OCI-LY1 (cell line): ENCODE results near the gene EFHC2.

ENCODE experiments used
- H2AFZ ChIP-seq: fragments of 200-600 bp; sonication (generic), shearing (Covaris generic); 2 replicates; pipeline ENCODE4 v1.6.0; 2014; ENCODE audit warnings: antibody characterized with exemption, mild to moderate bottlenecking, low read length
- H3F3A ChIP-seq: fragments of 200-600 bp; sonication (generic), shearing (Covaris generic); 2 replicates; pipeline ENCODE4 v1.6.0; 2014; ENCODE audit warnings: mild to moderate bottlenecking, antibody characterized with exemption, low read length, moderate library complexity; ENCODE audit not compliant: insufficient read depth
- H3K27ac ChIP-seq: fragments of 200-600 bp; sonication (generic); 2 replicates; pipeline ENCODE4 v1.5.1; 2014; ENCODE audit warnings: low read length, mixed run types, mild to moderate bottlenecking, low read depth; ENCODE audit not compliant: poor library complexity, severe bottlenecking
- H3K27me3 ChIP-seq: fragments of 200-600 bp; sonication (generic); 2 replicates; pipeline ENCODE4 v1.6.0; 2014; ENCODE audit warnings: antibody characterized with exemption, mild to moderate bottlenecking, low read length, moderate library complexity; ENCODE audit not compliant: insufficient read depth
- H3K36me3 ChIP-seq: fragments of 200-600 bp; sonication (generic); 2 replicates; pipeline ENCODE4 v1.6.1; 2014; ENCODE audit warnings: mild to moderate bottlenecking, antibody characterized with exemption, low read length, moderate library complexity, mixed read lengths; ENCODE audit not compliant: insufficient read depth
- H3K4me1 ChIP-seq: fragments of 200-600 bp; sonication (generic); 2 replicates; pipeline ENCODE4 v1.5.1; 2014; ENCODE audit warnings: mild to moderate bottlenecking, low read length, moderate library complexity; ENCODE audit not compliant: insufficient read depth, severe bottlenecking
- H3K4me2 ChIP-seq: fragments of 200-600 bp; sonication (generic), shearing (Covaris generic); 2 replicates; pipeline ENCODE4 v1.6.1; 2014; ENCODE audit warnings: low read length
- H3K4me3 ChIP-seq: fragments of 200-600 bp; sonication (generic); 2 replicates; pipeline ENCODE4 v1.5.1; 2014; ENCODE audit warnings: low read length, low read depth, mild to moderate bottlenecking, mixed read lengths; ENCODE audit not compliant: poor library complexity, severe bottlenecking
- H3K79me2 ChIP-seq: fragments of 200-600 bp; shearing (Covaris generic); 2 replicates; pipeline ENCODE4 v1.6.1; 2016; ENCODE audit warnings: mixed run types, low read length, mixed read lengths; ENCODE audit not compliant: insufficient read depth
- H3K9ac ChIP-seq: fragments of 200-600 bp; sonication (generic), shearing (Covaris generic); 2 replicates; pipeline ENCODE4 v1.6.1; 2014; ENCODE audit warnings: mild to moderate bottlenecking, low read length, mixed read lengths
- H3K9me2 ChIP-seq: fragments of 200-600 bp; sonication (generic), shearing (Covaris generic); 2 replicates; pipeline ENCODE4 v1.6.1; 2014; ENCODE audit warnings: low read depth, mild to moderate bottlenecking, low read length, mixed read lengths
- H3K9me3 ChIP-seq: fragments of 200-600 bp; shearing (Covaris generic); 2 replicates; pipeline ENCODE4 v1.6.1; 2014; ENCODE audit warnings: low read length, mixed read lengths
- H4K20me1 ChIP-seq: fragments of 200-600 bp; sonication (generic), shearing (Covaris generic); 2 replicates; pipeline ENCODE4 v1.6.0; 2016; ENCODE audit warnings: mild to moderate bottlenecking, low read length; ENCODE audit not compliant: insufficient read depth
- CTCF ChIP-seq: fragments of 200-600 bp; sonication (generic), shearing (Covaris generic); IDR thresholded peaks from 2 replicates; pipeline ENCODE4 v1.5.1; 2017; ENCODE audit warnings: mild to moderate bottlenecking, antibody characterized with exemption, low read length, moderate library complexity, mixed read lengths
- EZH2 ChIP-seq: fragments of 200-600 bp; sonication (generic), shearing (Covaris generic); IDR thresholded peaks from 2 replicates; pipeline ENCODE4 v1.8.0; 2017; ENCODE audit warnings: borderline replicate concordance, mixed run types, mild to moderate bottlenecking, antibody characterized with exemption, low read length, moderate library complexity, mixed read lengths

Gene EFHC2

GRCh38 chrX:44343412-44344141 lies at the start of gene EFHC2:
TSS of gene EFHC2 (minus strand) at chrX:44343672. CDS start at chrX:44343588, 84 bp downstream.
- H3K4me1 ChIP-seq = no peaks in the 10 kb centered on the region
- H3F3A ChIP-seq = no peaks in the 10 kb centered on the region
- no peak within 1 kb of the TSS for H3K27ac ChIP-seq
- no peak within 1 kb of the TSS for H3K9ac ChIP-seq
- H3K27me3 ChIP-seq = no peaks in the 10 kb centered on the region
- no peaks in the 10 kb centered on the region for H3K79me2 ChIP-seq
- no peak within 1 kb of the TSS for H3K4me3 ChIP-seq
- TF ChIP-seq EZH2 (no peak), CTCF (no peak)
- H4K20me1 ChIP-seq = no peaks in the 10 kb centered on the region
- H3K9me3 ChIP-seq = no peaks in the 10 kb centered on the region
- H3K9me2 ChIP-seq = no peaks in the 10 kb centered on the region
- no peak within 1 kb of the TSS for H3K4me2 ChIP-seq
- H2AFZ ChIP-seq = no peak within 1 kb of the TSS
- H3K36me3 ChIP-seq = no peaks in the 10 kb centered on the region

DNA sequence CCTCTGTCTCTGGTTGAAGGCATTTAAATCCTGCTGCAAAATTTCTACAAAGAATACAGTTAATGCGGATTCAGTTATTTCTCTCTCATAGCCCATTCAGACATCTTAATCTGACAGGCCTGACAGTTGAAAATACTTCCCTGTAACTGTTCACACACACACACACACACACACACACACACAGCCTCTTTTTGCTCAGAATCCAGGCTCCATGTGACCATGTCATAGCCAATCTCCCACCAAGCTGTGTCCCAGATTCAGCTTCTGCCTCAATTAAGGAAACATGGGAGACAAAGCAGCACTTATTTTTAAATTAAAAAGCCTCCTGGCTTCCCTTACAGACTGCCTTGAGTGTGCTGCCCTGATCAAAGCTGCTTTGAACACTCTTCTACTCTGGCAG lies 49.3 kb upstream of the EFHC2 start:
- no peaks in the 10 kb centered on the region for H3K4me1 ChIP-seq
- H3K9me2 ChIP-seq = no peaks in the 10 kb centered on the region
- H3K9me3 ChIP-seq = no peaks in the 10 kb centered on the region
- TF ChIP-seq CTCF (no peak), EZH2 (no peak)
- no peak overlapping the region for H3K4me2 ChIP-seq
- no peaks in the 10 kb centered on the region for H3K79me2 ChIP-seq
- no peaks in the 10 kb centered on the region for H3F3A ChIP-seq
- no peak overlapping the region for H3K4me3 ChIP-seq
- H3K27ac ChIP-seq = no peak overlapping the region
- H2AFZ ChIP-seq = no peak overlapping the region
- no peaks in the 10 kb centered on the region for H3K27me3 ChIP-seq
- H3K9ac ChIP-seq = no peak overlapping the region
- no peaks in the 10 kb centered on the region for H3K36me3 ChIP-seq
- H4K20me1 ChIP-seq = no peaks in the 10 kb centered on the region

DNA sequence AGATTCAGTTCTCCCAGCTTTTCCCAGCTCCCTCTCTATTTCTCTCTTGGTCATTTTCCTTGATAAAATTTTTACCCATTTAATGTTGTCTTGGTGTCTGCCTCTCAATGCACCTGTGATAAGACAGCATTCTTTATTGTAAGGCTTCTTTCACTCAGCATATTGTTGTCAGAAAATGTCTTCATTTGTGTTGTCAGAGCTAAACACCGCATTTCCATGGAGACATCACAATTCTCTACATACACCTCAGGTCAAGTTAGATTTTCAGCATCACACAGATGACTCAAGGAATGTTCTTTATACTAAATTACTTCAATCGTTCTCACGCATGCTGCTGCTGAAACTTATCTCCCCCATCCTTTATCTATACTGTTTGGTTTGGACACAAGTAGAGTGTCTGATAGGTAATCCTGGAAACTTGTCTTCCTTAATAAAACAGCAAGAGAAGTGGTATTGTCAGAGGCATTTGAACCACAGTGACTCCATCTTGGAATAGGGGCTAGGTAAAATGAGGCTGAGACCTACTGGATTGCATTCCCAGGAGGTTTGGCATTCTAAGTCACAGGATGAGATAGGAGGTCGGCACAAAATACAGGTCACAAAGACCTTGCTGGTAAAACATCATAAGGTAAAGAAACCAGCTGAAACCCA lies 41.3 kb upstream of the EFHC2 start:
- Histone ChIP-seq H2AFZ (no peak overlapping the region), H3K9me3 (no peaks in the 10 kb centered on the region), H3K4me3 (no peak overlapping the region), H3K4me1 (no peaks in the 10 kb centered on the region), H3K9ac (no peak overlapping the region), H3K79me2 (no peaks in the 10 kb centered on the region), H3K9me2 (no peaks in the 10 kb centered on the region), H3F3A (no peaks in the 10 kb centered on the region), H3K36me3 (no peaks in the 10 kb centered on the region), H3K27ac (no peak overlapping the region), H3K27me3 (no peaks in the 10 kb centered on the region), H3K4me2 (no peak overlapping the region), H4K20me1 (no peaks in the 10 kb centered on the region)
- TF ChIP-seq CTCF = no peak
- TF ChIP-seq EZH2 = no peak
